Panc1 (cell line): ENCODE results near the gene SMIM36. TPM values are rescaled to one million over a fixed set of nuclear protein-coding genes. Genes with fewer than 3 reads are reported as not detected.

Source experiments
- ATAC-seq: fragments of 200-7000 bp; cut with Tn5 transposase; 2 replicates; pipeline ENCODE4 v1.9.1; 2020; ENCODE audit warnings: mild to moderate bottlenecking, moderate library complexity
- BruUV-seq: library from RNA; stranded (reverse); fragments of 400-500 nt; replicated peaks from 2 replicates; lab custom pipeline; 2021; lab: Mats Ljungman, UMichigan
- CTCF ChIA-PET: fragments of 300-600 bp; sonication (Branson Sonifier 250); formaldehyde crosslinking; loops from one replicate; lab custom pipeline; 2022; ENCODE audit warnings: antibody characterized with exemption; lab: Charles Lee
- POLR2A ChIA-PET: fragments of 300-600 bp; sonication (Branson Sonifier 250); formaldehyde crosslinking; loops from one replicate; lab custom pipeline; 2022; ENCODE audit warnings: antibody characterized with exemption; lab: Charles Lee
- DNase-seq: peaks from one replicate; pipeline ENCODE4 v3.0.0-alpha.2; 2010; ENCODE audit warnings: low read depth, low spot score
- H3K27ac ChIP-seq: 2 replicates; pipeline ENCODE4 v1.5.1; 2011; ENCODE audit warnings: mild to moderate bottlenecking, low read length, inconsistent platforms
- H3K27me3 ChIP-seq: fragments of 200-500 bp; sonication (Bioruptor generic); 2 replicates; pipeline ENCODE4 v1.6.0; 2014; ENCODE audit warnings: low read length, inconsistent platforms; ENCODE audit not compliant: control insufficient read depth, insufficient read depth
- H3K36me3 ChIP-seq: fragments of 200-500 bp; sonication (Bioruptor generic); 2 replicates; pipeline ENCODE4 v1.5.1; 2014; ENCODE audit warnings: inconsistent platforms, mild to moderate bottlenecking, low read length, moderate library complexity; ENCODE audit not compliant: control insufficient read depth, insufficient read depth
- H3K4me1 ChIP-seq: 2 replicates; pipeline ENCODE4 v1.5.1; 2011; ENCODE audit warnings: inconsistent platforms, mild to moderate bottlenecking, low read length, moderate library complexity; ENCODE audit not compliant: control insufficient read depth, insufficient read depth
- H3K4me3 ChIP-seq, 2 experiments: 2 replicates each; pipeline ENCODE4 v1.5.1; 2011 to 2012; ENCODE audit warnings: low read depth in 2 of 2, low read length in 2 of 2, mild to moderate bottlenecking in 2 of 2, inconsistent platforms in 1 of 2, moderate library complexity in 1 of 2
- H3K9me3 ChIP-seq: fragments of 200-500 bp; sonication (Bioruptor generic); 2 replicates; pipeline ENCODE4 v1.5.1; 2014; ENCODE audit warnings: low read depth, mild to moderate bottlenecking, inconsistent platforms, low read length, moderate library complexity; ENCODE audit not compliant: control insufficient read depth, insufficient read depth
- POLR2AphosphoS5 ChIP-seq: IDR thresholded peaks from 2 replicates; pipeline ENCODE4 v1.6.1; 2012; ENCODE audit warnings: mild to moderate bottlenecking, low read depth, low read length, moderate library complexity
- REST ChIP-seq, 2 experiments: IDR thresholded peaks; 2 replicates each; pipeline ENCODE4 v1.6.1; 2011 to 2012; ENCODE audit warnings: low read depth in 2 of 2, control low read depth in 1 of 2, low read length in 1 of 2, mild to moderate bottlenecking in 1 of 2, moderate library complexity in 1 of 2; ENCODE audit not compliant: insufficient read depth in 1 of 2
- SIN3A ChIP-seq: IDR thresholded peaks from 2 replicates; pipeline ENCODE4 v1.6.1; 2012; ENCODE audit warnings: low read depth, mild to moderate bottlenecking, low read length, moderate library complexity, borderline replicate concordance; ENCODE audit not compliant: insufficient read depth
- TCF7L2 ChIP-seq: IDR thresholded peaks from 2 replicates; pipeline ENCODE4 v1.6.1; 2011; ENCODE audit warnings: mild to moderate bottlenecking, low read depth, low read length, inconsistent platforms
- in situ Hi-C: cut with HindIII; loops from 2 replicates; pipeline ENCODE4 v1.10.0; 2016; ENCODE audit warnings: low sequenced_read_pairs, low pct_unique_long_range_greater_than_20kb
- intact Hi-C: fragments of 100-400 bp; cut with micrococcal nuclease; formaldehyde crosslinking; loops from one replicate; pipeline ENCODE4 v1.10.0; 2022; ENCODE audit not compliant: unreplicated experiment
- total RNA-seq: library from RNA; stranded (reverse); gene quantifications from one replicate; pipeline ENCODE4 v1.2.1, GENCODE V29; 2021; ENCODE audit not compliant: unreplicated experiment
- TF ChIP-seq, protein P1 (sequence below): fragments of 450-650 bp; IDR thresholded peaks from 2 replicates; pipeline ENCODE4 v1.5.1; 2017; ENCODE audit warnings: mild to moderate bottlenecking

The SMIM36 gene
- total RNA-seq, 1 experiment from 2014 or later: not detected

- in situ Hi-C loops: no loop called here
- no peaks in the 10 kb centered on the region for H3K4me1 ChIP-seq
- no peak for TF ChIP-seq REST (IDR thresholded peaks at IDR 0.05; ENCODE audit: insufficient read depth in 1 of 2, low read depth in 2 of 2, low read length in 1 of 2)
- no peak for TF ChIP-seq POLR2AphosphoS5
- TF ChIP-seq, protein P1, sequence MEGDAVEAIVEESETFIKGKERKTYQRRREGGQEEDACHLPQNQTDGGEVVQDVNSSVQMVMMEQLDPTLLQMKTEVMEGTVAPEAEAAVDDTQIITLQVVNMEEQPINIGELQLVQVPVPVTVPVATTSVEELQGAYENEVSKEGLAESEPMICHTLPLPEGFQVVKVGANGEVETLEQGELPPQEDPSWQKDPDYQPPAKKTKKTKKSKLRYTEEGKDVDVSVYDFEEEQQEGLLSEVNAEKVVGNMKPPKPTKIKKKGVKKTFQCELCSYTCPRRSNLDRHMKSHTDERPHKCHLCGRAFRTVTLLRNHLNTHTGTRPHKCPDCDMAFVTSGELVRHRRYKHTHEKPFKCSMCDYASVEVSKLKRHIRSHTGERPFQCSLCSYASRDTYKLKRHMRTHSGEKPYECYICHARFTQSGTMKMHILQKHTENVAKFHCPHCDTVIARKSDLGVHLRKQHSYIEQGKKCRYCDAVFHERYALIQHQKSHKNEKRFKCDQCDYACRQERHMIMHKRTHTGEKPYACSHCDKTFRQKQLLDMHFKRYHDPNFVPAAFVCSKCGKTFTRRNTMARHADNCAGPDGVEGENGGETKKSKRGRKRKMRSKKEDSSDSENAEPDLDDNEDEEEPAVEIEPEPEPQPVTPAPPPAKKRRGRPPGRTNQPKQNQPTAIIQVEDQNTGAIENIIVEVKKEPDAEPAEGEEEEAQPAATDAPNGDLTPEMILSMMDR: no peak
- TF ChIP-seq TCF7L2: no peak
- no peak for TF ChIP-seq SIN3A
- no TSS peak for BruUV-seq
- ChIA-PET CTCF (no interaction called here), POLR2A (no interaction called here)
- H3K36me3 ChIP-seq: no peaks in the 10 kb centered on the region
- no peaks in the 10 kb centered on the region for H3K9me3 ChIP-seq
- ATAC-seq (no peak), DNase-seq (no peak)
- intact Hi-C loops: no loop called here
- no peak overlapping the region for H3K27ac ChIP-seq
- H3K27me3 ChIP-seq: no peaks in the 10 kb centered on the region
- no peak overlapping the region for H3K4me3 ChIP-seq
Observed at GRCh38 chr17:55444471-55445441, 66.5 kb downstream of the SMIM36 start.

DNA sequence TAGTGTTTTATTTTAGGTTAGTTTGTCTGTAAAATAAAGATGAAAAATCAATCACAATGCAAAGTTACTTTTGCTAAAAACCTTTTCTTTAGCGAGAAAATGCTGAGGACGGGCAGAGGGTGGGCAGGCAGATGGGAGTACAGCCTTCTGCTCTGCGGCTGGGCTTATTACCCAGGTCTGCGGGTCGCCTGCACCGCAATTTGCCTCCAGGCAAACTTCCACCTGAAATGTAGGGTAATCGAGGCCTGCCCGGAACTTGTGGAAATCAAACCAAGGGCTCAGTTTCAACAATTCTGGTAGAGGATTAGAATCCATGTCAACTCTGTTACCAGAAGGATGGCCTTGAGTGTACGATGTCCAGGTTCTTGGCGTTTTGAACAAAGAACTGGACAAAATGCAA, 67.3 kb downstream of the SMIM36 start:
- no peak for ATAC-seq
- intact Hi-C loops: no loop called here
- no peaks in the 10 kb centered on the region for H3K4me1 ChIP-seq
- H3K36me3 ChIP-seq: no peaks in the 10 kb centered on the region
- BruUV-seq: no TSS peak
- ChIA-PET POLR2A (no interaction called here), CTCF (no interaction called here)
- no peak overlapping the region for H3K4me3 ChIP-seq
- H3K27me3 ChIP-seq: no peaks in the 10 kb centered on the region
- no peaks in the 10 kb centered on the region for H3K9me3 ChIP-seq
- DNase-seq: no peak
- in situ Hi-C loops: no loop called here
- no peak for TF ChIP-seq REST (IDR thresholded peaks at IDR 0.05; ENCODE audit: insufficient read depth in 1 of 2, low read depth in 2 of 2, low read length in 1 of 2)
- no peak for TF ChIP-seq SIN3A
- H3K27ac ChIP-seq: no peak overlapping the region
